Measurements from ENCODE around the gene CPEB4. TPM values are rescaled to one million over a fixed set of nuclear protein-coding genes. Genes with fewer than 3 reads are reported as not detected.
A peak's percentile ranks its signal among the peaks of the same experiment; 100 is the strongest.

CPEB4 gene
- total RNA-seq, 1 experiment from 2014 or later = 8.7 TPM

DNA sequence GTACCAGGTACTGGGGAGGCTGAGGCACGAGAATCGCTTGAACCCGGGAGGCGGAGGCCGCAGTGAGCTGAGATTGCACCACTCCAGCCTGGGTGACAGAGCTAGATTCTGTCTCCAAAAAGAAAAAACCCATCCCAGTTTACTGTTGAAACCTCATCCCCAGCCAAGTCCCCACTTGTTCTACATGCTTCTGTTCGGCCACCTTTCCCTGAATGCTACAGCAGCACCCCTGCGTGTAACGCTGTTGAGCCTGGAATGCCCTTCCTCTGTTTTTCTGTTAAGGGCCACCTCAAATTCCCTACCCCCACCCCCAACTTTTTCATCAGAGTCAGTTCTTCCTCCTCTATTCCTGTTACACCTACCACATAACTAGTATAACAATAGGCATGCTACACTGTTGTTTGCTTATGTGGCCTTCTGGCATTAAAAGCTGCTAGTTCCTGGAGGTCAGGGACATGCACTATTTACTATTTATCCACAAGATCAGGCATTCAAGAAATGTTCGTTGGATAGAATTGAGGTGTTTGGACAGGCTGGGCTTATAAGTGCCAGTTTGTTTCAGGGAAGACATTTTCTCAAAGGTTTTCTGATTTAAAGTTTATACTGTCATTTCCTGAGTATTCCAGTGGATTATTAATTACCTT, 53.7 kb downstream of the CPEB4 start:
- peak overlapping the region; percentile 92 to 99 (median 97) for H3K27ac Mint-ChIP-seq
- DNase-seq = peak; percentile 44
- no CpG with 5 or more reads among the region's 9 CpGs for WGBS (ENCODE audit: extremely low coverage, insufficient read length, low lambda C conversion rate)

More for the DNA sequence above, 53.7 kb downstream of the CPEB4 start:
- H3K4me1 ChIP-seq (ENCODE audit: insufficient read depth, low read length) = peaks cover 9% of the 10 kb centered on the region; the same call in 1 of the 2 replicates
- H2BK15ac ChIP-seq (ENCODE audit: low read depth, low read length) = no peak overlapping the region
- no peaks in the 10 kb centered on the region; a peak in 2 of 7 replicates for H3K36me3 Mint-ChIP-seq (ENCODE audit: insufficient read depth in 1 of 3, low read depth in 3 of 3)
- H2BK12ac ChIP-seq (ENCODE audit: insufficient read length, low read depth, low read length) = no peak overlapping the region
- H4K8ac ChIP-seq (replicated peaks; ENCODE audit: insufficient read length, low read depth, low read length) = no peak overlapping the region
- no peaks in the 10 kb centered on the region for H3K9me3 ChIP-seq (ENCODE audit: control insufficient read depth, low read depth, low read length)
- H4K5ac ChIP-seq (ENCODE audit: insufficient read length, low read depth, low read length) = no peak overlapping the region
- H3K23me2 ChIP-seq (ENCODE audit: insufficient read length, low read depth, low read length, poor library complexity, severe bottlenecking) = no peaks in the 10 kb centered on the region
- H3K27me3 ChIP-seq (ENCODE audit: insufficient read depth, low read length) = no peaks in the 10 kb centered on the region
- H2BK5ac ChIP-seq (ENCODE audit: insufficient read length, low read length) = no peak overlapping the region
- no peak overlapping the region for H3K18ac ChIP-seq (ENCODE audit: insufficient read length, low read depth, low read length)
- H3K23ac ChIP-seq (ENCODE audit: insufficient read length, low read depth, low read length) = no peak overlapping the region
- H2BK120ac ChIP-seq (ENCODE audit: low read depth, low read length, poor library complexity, severe bottlenecking) = no peak overlapping the region
- peaks cover 33 to 51% of the 10 kb centered on the region in 2 experiments for H3K4me1 Mint-ChIP-seq
- H4K91ac ChIP-seq (ENCODE audit: insufficient read length, low read depth, low read length) = no peak overlapping the region
- no peaks in the 10 kb centered on the region for H3K27me3 Mint-ChIP-seq (ENCODE audit: low read depth)
- no peak overlapping the region for H3K4ac ChIP-seq (ENCODE audit: low read depth, low read length)
- H3K79me1 ChIP-seq (ENCODE audit: insufficient read depth, low read depth, low read length, poor library complexity, severe bottlenecking) = no peaks in the 10 kb centered on the region
- no peak overlapping the region for H2AK5ac ChIP-seq (ENCODE audit: insufficient read length, low read length)
- H3K56ac ChIP-seq (ENCODE audit: insufficient read length, low read depth, low read length) = no peak overlapping the region
- no peak overlapping the region for H3K14ac ChIP-seq (ENCODE audit: insufficient read depth, low read length)
- no peaks in the 10 kb centered on the region for H3K9me3 Mint-ChIP-seq
- no peak overlapping the region for H3T11ph ChIP-seq (ENCODE audit: low read length)
- H3K9ac ChIP-seq (ENCODE audit: extremely low read depth, insufficient read length, low read length) = no peak overlapping the region
- no peaks in the 10 kb centered on the region for H3K79me2 ChIP-seq (ENCODE audit: insufficient read depth, low read length)
- H3K4me2 ChIP-seq (ENCODE audit: insufficient read depth, insufficient read length, low read length) = peak overlapping the region; percentile 18
- TF ChIP-seq, protein P1, sequence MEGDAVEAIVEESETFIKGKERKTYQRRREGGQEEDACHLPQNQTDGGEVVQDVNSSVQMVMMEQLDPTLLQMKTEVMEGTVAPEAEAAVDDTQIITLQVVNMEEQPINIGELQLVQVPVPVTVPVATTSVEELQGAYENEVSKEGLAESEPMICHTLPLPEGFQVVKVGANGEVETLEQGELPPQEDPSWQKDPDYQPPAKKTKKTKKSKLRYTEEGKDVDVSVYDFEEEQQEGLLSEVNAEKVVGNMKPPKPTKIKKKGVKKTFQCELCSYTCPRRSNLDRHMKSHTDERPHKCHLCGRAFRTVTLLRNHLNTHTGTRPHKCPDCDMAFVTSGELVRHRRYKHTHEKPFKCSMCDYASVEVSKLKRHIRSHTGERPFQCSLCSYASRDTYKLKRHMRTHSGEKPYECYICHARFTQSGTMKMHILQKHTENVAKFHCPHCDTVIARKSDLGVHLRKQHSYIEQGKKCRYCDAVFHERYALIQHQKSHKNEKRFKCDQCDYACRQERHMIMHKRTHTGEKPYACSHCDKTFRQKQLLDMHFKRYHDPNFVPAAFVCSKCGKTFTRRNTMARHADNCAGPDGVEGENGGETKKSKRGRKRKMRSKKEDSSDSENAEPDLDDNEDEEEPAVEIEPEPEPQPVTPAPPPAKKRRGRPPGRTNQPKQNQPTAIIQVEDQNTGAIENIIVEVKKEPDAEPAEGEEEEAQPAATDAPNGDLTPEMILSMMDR (conservative IDR thresholded peaks at IDR 0.05) = no peak
- peak overlapping the region; percentile 11 to 53; a peak in 3 of 5 replicates for H3K4me3 Mint-ChIP-seq
- H2BK20ac ChIP-seq (ENCODE audit: low read depth, low read length, poor library complexity, severe bottlenecking) = no peak overlapping the region
- no peaks in the 10 kb centered on the region for H4K20me1 ChIP-seq (ENCODE audit: control insufficient read depth, insufficient read depth, insufficient read length)
- no peak overlapping the region for H2AFZ ChIP-seq (ENCODE audit: low read length)
- H3K27ac ChIP-seq (ENCODE audit: insufficient read length, low read depth, low read length) = peak overlapping the region; percentile 53

Measured in H9 (cell line).